Measurements from ENCODE around the gene USP26.
"Not testable (repeated sequence)": the region's sequence is repeated elsewhere in the genome, so short reads cannot be mapped to it uniquely, and the experiment has no call there.

Gene USP26

GRCh38 chrX:133097031-133097430 is at the start of gene USP26:
Gene USP26, minus strand, starts transcription at chrX:133097109. Its CDS starts 68,889 bp downstream, at chrX:133028220.
- no peak for DNase-seq (ENCODE audit: low read depth in 3 of 3)

- no peak for DNase-seq (ENCODE audit: low read depth in 3 of 3)
Measured at GRCh38 chrX:133134282-133134681, 37.4 kb upstream of the USP26 start.

- DNase-seq (ENCODE audit: low read depth in 3 of 3): no peak
Measured at GRCh38 chrX:133120406-133120805, 23.5 kb upstream of the USP26 start.

GRCh38 chrX:133094098-133094731 is 2.7 kb downstream of the USP26 start:
- DNase-seq (ENCODE audit: low read depth in 3 of 3): no peak

- DNase-seq (ENCODE audit: low read depth in 3 of 3): no peak
Measured at GRCh38 chrX:133090236-133090809, 6.6 kb downstream of the USP26 start.

- no peak for DNase-seq (ENCODE audit: low read depth in 3 of 3)
Measured at GRCh38 chrX:133089411-133089810, 7.5 kb downstream of the USP26 start.

GRCh38 chrX:133085785-133086184 is 11.1 kb downstream of the USP26 start:
- DNase-seq (ENCODE audit: low read depth in 3 of 3): no peak

- not testable (repeated sequence) for DNase-seq (ENCODE audit: low read depth in 3 of 3)
Measured at GRCh38 chrX:133085056-133085455, 11.9 kb downstream of the USP26 start.

- no peak for DNase-seq (ENCODE audit: low read depth in 3 of 3)
Measured at GRCh38 chrX:133083899-133084298, 13.0 kb downstream of the USP26 start.

- DNase-seq (ENCODE audit: low read depth in 3 of 3): no peak
Measured at GRCh38 chrX:133081990-133082389, 14.9 kb downstream of the USP26 start.

- DNase-seq (ENCODE audit: low read depth in 3 of 3): not testable (repeated sequence)
Measured at GRCh38 chrX:133077856-133078255, 19.1 kb downstream of the USP26 start.

GRCh38 chrX:133072566-133072965 is 24.3 kb downstream of the USP26 start:
- no peak for DNase-seq (ENCODE audit: low read depth in 3 of 3)

- no peak for DNase-seq (ENCODE audit: low read depth in 3 of 3)
Measured at GRCh38 chrX:133068461-133068860, 28.4 kb downstream of the USP26 start.

- DNase-seq (ENCODE audit: low read depth in 3 of 3): no peak
Measured at GRCh38 chrX:133056341-133056740, 40.6 kb downstream of the USP26 start.

GRCh38 chrX:133054761-133055405 is 42.0 kb downstream of the USP26 start:
- no peak for DNase-seq (ENCODE audit: low read depth in 3 of 3)

- DNase-seq (ENCODE audit: low read depth in 3 of 3): no peak
Measured at GRCh38 chrX:133053861-133054598, 42.9 kb downstream of the USP26 start.

GRCh38 chrX:133048751-133049150 is 48.2 kb downstream of the USP26 start:
- DNase-seq (ENCODE audit: low read depth in 3 of 3): no peak

- no peak for DNase-seq (ENCODE audit: low read depth in 3 of 3)
Measured at GRCh38 chrX:133046601-133047000, 50.3 kb downstream of the USP26 start.

- no peak for DNase-seq (ENCODE audit: low read depth in 3 of 3)
Measured at GRCh38 chrX:133045986-133046385, 50.9 kb downstream of the USP26 start.

GRCh38 chrX:133044145-133044786 is 52.6 kb downstream of the USP26 start:
- DNase-seq (ENCODE audit: low read depth in 3 of 3): not testable (repeated sequence)

- no peak for DNase-seq (ENCODE audit: low read depth in 3 of 3)
Measured at GRCh38 chrX:133042260-133042659, 54.6 kb downstream of the USP26 start.

GRCh38 chrX:133033010-133033409 is 63.9 kb downstream of the USP26 start:
- no peak for DNase-seq (ENCODE audit: low read depth in 3 of 3)
